ENCODE measurements around the gene C4orf54.

GRCh38 chr4:99637174-99637573, 20.5 kb downstream of the C4orf54 start:
- TF ChIP-seq, protein P1, sequence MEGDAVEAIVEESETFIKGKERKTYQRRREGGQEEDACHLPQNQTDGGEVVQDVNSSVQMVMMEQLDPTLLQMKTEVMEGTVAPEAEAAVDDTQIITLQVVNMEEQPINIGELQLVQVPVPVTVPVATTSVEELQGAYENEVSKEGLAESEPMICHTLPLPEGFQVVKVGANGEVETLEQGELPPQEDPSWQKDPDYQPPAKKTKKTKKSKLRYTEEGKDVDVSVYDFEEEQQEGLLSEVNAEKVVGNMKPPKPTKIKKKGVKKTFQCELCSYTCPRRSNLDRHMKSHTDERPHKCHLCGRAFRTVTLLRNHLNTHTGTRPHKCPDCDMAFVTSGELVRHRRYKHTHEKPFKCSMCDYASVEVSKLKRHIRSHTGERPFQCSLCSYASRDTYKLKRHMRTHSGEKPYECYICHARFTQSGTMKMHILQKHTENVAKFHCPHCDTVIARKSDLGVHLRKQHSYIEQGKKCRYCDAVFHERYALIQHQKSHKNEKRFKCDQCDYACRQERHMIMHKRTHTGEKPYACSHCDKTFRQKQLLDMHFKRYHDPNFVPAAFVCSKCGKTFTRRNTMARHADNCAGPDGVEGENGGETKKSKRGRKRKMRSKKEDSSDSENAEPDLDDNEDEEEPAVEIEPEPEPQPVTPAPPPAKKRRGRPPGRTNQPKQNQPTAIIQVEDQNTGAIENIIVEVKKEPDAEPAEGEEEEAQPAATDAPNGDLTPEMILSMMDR (IDR thresholded peaks at IDR 0.05), result no peak
- TF ChIP-seq POLR2A (IDR thresholded peaks at IDR 0.05), result no peak

All from uterus (tissue), 2 donors.